CD14-positive monocyte (primary cell): Measurements from ENCODE around the gene CA11. TPM values are rescaled to one million over a fixed set of nuclear protein-coding genes. Genes with fewer than 3 reads are reported as not detected.

ENCODE experiments used
- DNase-seq, 3 donors: peaks; one replicate each; pipeline ENCODE4 v3.0.0-alpha.2; 2011 to 2022
- H2AFZ ChIP-seq: 2 replicates; pipeline ENCODE4 v1.6.0; 2012; ENCODE audit warnings: mild to moderate bottlenecking, low read depth, low read length, inconsistent platforms; ENCODE audit not compliant: insufficient read depth, poor library complexity, severe bottlenecking
- H3K27ac ChIP-seq, 2 donors: 1 replicate in 1 of 2; 2 replicates in 1 of 2; pipeline ENCODE4 v1.5.1; 2012 to 2013; ENCODE audit warnings: low read length in 2 of 2, control low read depth in 1 of 2, inconsistent platforms in 1 of 2, low read depth in 1 of 2, mild to moderate bottlenecking in 1 of 2
- H3K27me3 ChIP-seq, 2 donors: one replicate each; pipeline versions ENCODE4 v1.6.0 to v1.6.1; 2011 to 2013; ENCODE audit warnings: low read length in 2 of 2; ENCODE audit not compliant: control insufficient read depth in 2 of 2, insufficient read depth in 2 of 2
- H3K36me3 ChIP-seq, 2 donors: replicated peaks in 1 of 2; 1 replicate in 1 of 2; 2 replicates in 1 of 2; pipeline versions ENCODE4 v1.5.1 to v1.6.1; 2012 to 2013; ENCODE audit warnings: low read length in 2 of 2, control low read depth in 1 of 2, inconsistent platforms in 1 of 2, mild to moderate bottlenecking in 1 of 2; ENCODE audit not compliant: insufficient read depth in 2 of 2, control insufficient read depth in 1 of 2
- H3K4me1 ChIP-seq, 2 donors: 1 replicate in 1 of 2; 2 replicates in 1 of 2; pipeline versions ENCODE4 v1.5.1 to v1.6.1; 2012 to 2013; ENCODE audit warnings: low read length in 2 of 2, control low read depth in 1 of 2, inconsistent platforms in 1 of 2, mild to moderate bottlenecking in 1 of 2, moderate library complexity in 1 of 2; ENCODE audit not compliant: insufficient read depth in 2 of 2, control insufficient read depth in 1 of 2
- H3K4me2 ChIP-seq: replicated peaks from 2 replicates; pipeline ENCODE3; 2012; ENCODE audit warnings: low read length, moderate library complexity, mild to moderate bottlenecking; ENCODE audit not compliant: poor library complexity, severe bottlenecking; ENCODE audit errors: extremely low read depth
- H3K4me3 ChIP-seq, 3 experiments: fragments of 200-600 bp in 1 of 3; sonication (generic) in 1 of 3; replicated peaks in 1 of 3; 1 replicate in 2 of 3; 2 replicates in 1 of 3; pipeline ENCODE4 v1.5.1; 2011 to 2013; ENCODE audit warnings: low read length in 3 of 3, mild to moderate bottlenecking in 3 of 3, control low read depth in 2 of 3, low read depth in 2 of 3, inconsistent platforms in 1 of 3, moderate library complexity in 1 of 3
- H3K79me2 ChIP-seq: 2 replicates; pipeline ENCODE4 v1.6.0; 2012; ENCODE audit warnings: mild to moderate bottlenecking, control low read depth, inconsistent platforms, low read length, moderate library complexity; ENCODE audit not compliant: insufficient read depth
- H3K9ac ChIP-seq: 2 replicates; pipeline ENCODE4 v1.6.0; 2017; ENCODE audit warnings: low read length, mild to moderate bottlenecking; ENCODE audit not compliant: insufficient read depth, poor library complexity, severe bottlenecking
- H3K9me3 ChIP-seq, 2 donors: replicated peaks in 1 of 2; 1 replicate in 1 of 2; 2 replicates in 1 of 2; pipeline versions ENCODE4 v1.5.1 to v1.6.1; 2012 to 2013; ENCODE audit warnings: low read length in 2 of 2, control low read depth in 1 of 2; ENCODE audit not compliant: control insufficient read depth in 1 of 2, insufficient read depth in 1 of 2
- H4K20me1 ChIP-seq: 2 replicates; pipeline ENCODE4 v1.6.0; 2012; ENCODE audit warnings: mild to moderate bottlenecking, low read length, control low read depth, moderate library complexity; ENCODE audit not compliant: insufficient read depth
- H3K27ac Mint-ChIP-seq, 7 donors: one replicate each; pipeline ENCODE4 v1.8.0; 2020; ENCODE audit warnings: mild to moderate bottlenecking in 7 of 7, mixed read lengths in 7 of 7, moderate library complexity in 6 of 7, inconsistent platforms in 2 of 7
- H3K27me3 Mint-ChIP-seq, 3 donors: one replicate each; pipeline ENCODE4 v1.8.0; 2021 to 2022; ENCODE audit warnings: low read depth in 3 of 3, mild to moderate bottlenecking in 3 of 3, mixed read lengths in 3 of 3, moderate library complexity in 3 of 3, inconsistent platforms in 1 of 3
- H3K36me3 Mint-ChIP-seq, 2 donors: one replicate each; pipeline ENCODE4 v1.8.0; 2020; ENCODE audit warnings: mixed read lengths in 2 of 2, inconsistent platforms in 1 of 2, mild to moderate bottlenecking in 1 of 2
- H3K4me1 Mint-ChIP-seq: one replicate; pipeline ENCODE4 v1.8.0; 2020; ENCODE audit warnings: mild to moderate bottlenecking, mixed read lengths
- H3K4me3 Mint-ChIP-seq, 2 donors: one replicate each; pipeline ENCODE4 v1.8.0; 2020; ENCODE audit warnings: mild to moderate bottlenecking in 2 of 2, mixed read lengths in 2 of 2, moderate library complexity in 1 of 2
- H3K9me3 Mint-ChIP-seq, 7 donors: one replicate each; pipeline ENCODE4 v1.8.0; 2020 to 2022; ENCODE audit warnings: mixed read lengths in 7 of 7, mild to moderate bottlenecking in 6 of 7, moderate library complexity in 6 of 7, inconsistent platforms in 2 of 7
- CTCF ChIP-seq: fragments of 200-600 bp; IDR thresholded peaks from one replicate; pipeline ENCODE4 v1.8.0; 2022; ENCODE audit warnings: antibody characterized with exemption, mild to moderate bottlenecking
- WGBS: methylation state at CpG from one replicate; pipeline ENCODE4 v1.1.5; 2013; ENCODE audit warnings: missing lambda C conversion rate; ENCODE audit not compliant: insufficient coverage; 5-methylcytosine and 5-hydroxymethylcytosine counted together
- intact Hi-C, 2 donors: fragments of 100-400 bp; cut with micrococcal nuclease; formaldehyde crosslinking; loops; one replicate each; pipeline versions ENCODE4 v1.15.0 to v1.15.1; 2023
- polyA plus RNA-seq, 3 donors: library from polyadenylated mRNA; depleted of rRNA in 1 of 3; unstranded in 2 of 3; stranded (reverse) in 1 of 3; fragments of 300-500 nt in 2 of 3; fragments of >200 nt in 1 of 3; fragmentation: Illumina TruSeq in 2 of 3; gene quantifications; 1 replicate in 2 of 3; 2 replicates in 1 of 3; pipeline ENCODE4 v1.2.3, GENCODE V29; 2012 to 2021

Gene CA11
- polyA plus RNA-seq, 3 donors: 1.1 to 4.9 (median 1.8) TPM

- Mint-ChIP-seq H3K36me3 (peaks cover 0 to 3% of the 10 kb centered on the region in 2 donors), H3K27me3 (peaks cover 6 to 17% (median 6%) of the 10 kb centered on the region in 3 donors), H3K9me3 (peaks cover 0 to 3% (median 0%) of the 10 kb centered on the region in 7 donors), H3K4me1 (peaks cover 36% of the 10 kb centered on the region), H3K27ac (peak overlapping the region in 3 of 7 donors; percentile 31 to 52 (median 42)), H3K4me3 (no peak overlapping the region)
- WGBS: 78% methylated on average over 5 of the region's 5 CpGs
- Histone ChIP-seq H3K27me3 (no peaks in the 10 kb centered on the region), H3K27ac (no peak overlapping the region), H3K4me1 (peaks cover 18 to 28% of the 10 kb centered on the region in 2 donors), H3K36me3 (no peaks in the 10 kb centered on the region), H3K9me3 (no peaks in the 10 kb centered on the region), H3K4me2 (no peak overlapping the region), H3K79me2 (no peaks in the 10 kb centered on the region), H4K20me1 (no peaks in the 10 kb centered on the region), H2AFZ (no peak overlapping the region), H3K4me3 (no peak overlapping the region), H3K9ac (no peak overlapping the region)
- DNase-seq: no peak
- intact Hi-C loops: no loop called here
- no peak for TF ChIP-seq CTCF
Observed at GRCh38 chr19:48651683-48652048, 5.7 kb upstream of the CA11 start.

DNA sequence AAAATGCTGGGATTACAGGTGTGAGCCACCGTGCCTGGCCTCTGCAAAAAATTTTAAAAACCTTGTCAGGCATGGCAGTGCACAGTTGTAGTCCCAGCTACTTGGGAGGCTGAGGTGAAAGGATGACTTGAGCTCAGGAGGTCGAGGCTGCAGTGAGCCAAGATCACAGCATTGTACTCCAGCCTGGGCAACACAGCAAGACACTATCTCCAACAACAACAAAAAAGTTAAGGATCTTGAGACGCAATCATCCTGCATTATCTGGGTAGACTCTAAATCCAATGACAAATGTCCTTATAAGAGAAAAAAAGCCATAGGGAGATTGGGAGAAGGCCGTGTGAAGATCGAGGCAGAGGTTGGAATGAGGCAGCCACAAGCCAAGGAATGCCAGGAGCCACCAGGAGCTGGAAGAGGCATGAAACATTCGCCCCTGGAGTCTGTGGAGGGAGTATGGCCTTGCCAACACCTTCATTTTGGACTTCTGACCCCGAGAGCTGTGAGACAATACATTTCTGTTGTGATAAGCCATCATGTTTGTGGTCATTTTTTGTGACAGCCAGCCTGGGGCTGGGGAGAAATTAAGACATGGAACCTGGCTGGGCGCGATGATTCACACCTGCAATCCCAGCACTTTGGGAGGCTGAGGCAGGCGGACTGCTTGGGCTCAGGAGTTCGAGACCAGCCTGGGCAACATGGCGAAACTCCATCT lies 5.1 kb upstream of the CA11 start:
- Mint-ChIP-seq H3K27me3 (peaks cover 5 to 18% (median 9%) of the 10 kb centered on the region in 3 donors), H3K4me1 (peaks cover 37% of the 10 kb centered on the region), H3K4me3 (no peak overlapping the region), H3K9me3 (peaks cover 0 to 3% (median 0%) of the 10 kb centered on the region in 7 donors), H3K36me3 (peaks cover 0 to 3% of the 10 kb centered on the region in 2 donors), H3K27ac (peak overlapping the region in 2 of 7 donors; percentile 20 to 31)
- H3K9me3 ChIP-seq: no peaks in the 10 kb centered on the region
- no peaks in the 10 kb centered on the region for H3K79me2 ChIP-seq
- no peak overlapping the region for H3K27ac ChIP-seq
- intact Hi-C loops: no loop called here
- WGBS: 98% methylated on average over 6 of the region's 12 CpGs
- no peaks in the 10 kb centered on the region for H4K20me1 ChIP-seq
- H3K27me3 ChIP-seq: no peaks in the 10 kb centered on the region
- H3K36me3 ChIP-seq: no peaks in the 10 kb centered on the region
- no peak for TF ChIP-seq CTCF
- H3K4me1 ChIP-seq: peaks cover 22 to 33% of the 10 kb centered on the region in 2 donors
- H3K4me2 ChIP-seq: no peak overlapping the region
- no peak overlapping the region for H3K9ac ChIP-seq
- no peak overlapping the region for H2AFZ ChIP-seq
- no peak for DNase-seq
- H3K4me3 ChIP-seq: no peak overlapping the region
